Neural progenitor cell (in vitro differentiated cells): ENCODE measurements around the gene SEMA6C.

Experiments used
- EZH2 ChIP-seq: fragments of 200-600 bp; sonication (generic); IDR thresholded peaks from 2 replicates; pipeline ENCODE4 v1.6.1; 2017; ENCODE audit warnings: antibody characterized with exemption, mild to moderate bottlenecking, moderate library complexity
- EZH2phosphoT487 ChIP-seq: fragments of 200-600 bp; sonication (generic); IDR thresholded peaks from 2 replicates; pipeline ENCODE4 v1.6.1; 2017; ENCODE audit warnings: antibody characterized with exemption
- TF ChIP-seq, protein P1 (sequence below): fragments of 200-600 bp; sonication (generic); IDR thresholded peaks from 2 replicates; pipeline ENCODE4 v1.5.1; 2017; ENCODE audit warnings: antibody characterized with exemption, mild to moderate bottlenecking

GRCh38 chr1:151184211-151184610 lies 37.8 kb upstream of the SEMA6C start:
- TF ChIP-seq EZH2, result no peak
- TF ChIP-seq, protein P1, sequence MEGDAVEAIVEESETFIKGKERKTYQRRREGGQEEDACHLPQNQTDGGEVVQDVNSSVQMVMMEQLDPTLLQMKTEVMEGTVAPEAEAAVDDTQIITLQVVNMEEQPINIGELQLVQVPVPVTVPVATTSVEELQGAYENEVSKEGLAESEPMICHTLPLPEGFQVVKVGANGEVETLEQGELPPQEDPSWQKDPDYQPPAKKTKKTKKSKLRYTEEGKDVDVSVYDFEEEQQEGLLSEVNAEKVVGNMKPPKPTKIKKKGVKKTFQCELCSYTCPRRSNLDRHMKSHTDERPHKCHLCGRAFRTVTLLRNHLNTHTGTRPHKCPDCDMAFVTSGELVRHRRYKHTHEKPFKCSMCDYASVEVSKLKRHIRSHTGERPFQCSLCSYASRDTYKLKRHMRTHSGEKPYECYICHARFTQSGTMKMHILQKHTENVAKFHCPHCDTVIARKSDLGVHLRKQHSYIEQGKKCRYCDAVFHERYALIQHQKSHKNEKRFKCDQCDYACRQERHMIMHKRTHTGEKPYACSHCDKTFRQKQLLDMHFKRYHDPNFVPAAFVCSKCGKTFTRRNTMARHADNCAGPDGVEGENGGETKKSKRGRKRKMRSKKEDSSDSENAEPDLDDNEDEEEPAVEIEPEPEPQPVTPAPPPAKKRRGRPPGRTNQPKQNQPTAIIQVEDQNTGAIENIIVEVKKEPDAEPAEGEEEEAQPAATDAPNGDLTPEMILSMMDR, result no peak
- no peak for TF ChIP-seq EZH2phosphoT487
